T-helper 9 cell (primary cell): ENCODE measurements around the gene SPECC1.
"Not testable (repeated sequence)": the region's sequence is repeated elsewhere in the genome, so short reads cannot be mapped to it uniquely, and the experiment has no call there.

ENCODE experiments used
- DNase-seq: peaks from one replicate; pipeline ENCODE4 v3.0.0-alpha.2; 2020

Gene SPECC1

GRCh38 chr17:20184977-20185619 lies 175.9 kb downstream of the SPECC1 start:
- no peak for DNase-seq

- DNase-seq = no peak
Measured at GRCh38 chr17:20187049-20187448, 177.9 kb downstream of the SPECC1 start.

- DNase-seq = no peak
Measured at GRCh38 chr17:20189302-20189701, 180.1 kb downstream of the SPECC1 start.

- DNase-seq = no peak
Measured at GRCh38 chr17:20189979-20190378, 180.8 kb downstream of the SPECC1 start.

- no peak for DNase-seq
Measured at GRCh38 chr17:20190605-20191004, 181.4 kb downstream of the SPECC1 start.

- DNase-seq = no peak
Measured at GRCh38 chr17:20191056-20191455, 181.9 kb downstream of the SPECC1 start.

GRCh38 chr17:20196286-20196685 lies 187.1 kb downstream of the SPECC1 start:
- DNase-seq = not testable (repeated sequence)

GRCh38 chr17:20197272-20197926 lies 188.2 kb downstream of the SPECC1 start:
- no peak for DNase-seq

- no peak for DNase-seq
Measured at GRCh38 chr17:20200016-20200795, 191.0 kb downstream of the SPECC1 start.

GRCh38 chr17:20200865-20201458 lies 191.8 kb downstream of the SPECC1 start:
- DNase-seq = no peak

- DNase-seq = no peak
Measured at GRCh38 chr17:20202141-20202621, 193.0 kb downstream of the SPECC1 start.

- DNase-seq = no peak
Measured at GRCh38 chr17:20203018-20203417, 193.9 kb downstream of the SPECC1 start.

GRCh38 chr17:20203761-20204263 lies 194.7 kb downstream of the SPECC1 start:
- DNase-seq = no peak

- no peak for DNase-seq
Measured at GRCh38 chr17:20205609-20206008, 196.4 kb downstream of the SPECC1 start.

- DNase-seq = no peak
Measured at GRCh38 chr17:20206068-20206467, 196.9 kb downstream of the SPECC1 start.

- DNase-seq = no peak
Measured at GRCh38 chr17:20206591-20206990, 197.4 kb downstream of the SPECC1 start.

- DNase-seq = no peak
Measured at GRCh38 chr17:20207262-20207985, 198.3 kb downstream of the SPECC1 start.

GRCh38 chr17:20208717-20209116 lies 199.6 kb downstream of the SPECC1 start:
- no peak for DNase-seq

- DNase-seq = no peak
Measured at GRCh38 chr17:20210180-20210579, 201.0 kb downstream of the SPECC1 start.

GRCh38 chr17:20210614-20211013 lies 201.5 kb downstream of the SPECC1 start:
- no peak for DNase-seq

GRCh38 chr17:20211246-20211645 lies 202.1 kb downstream of the SPECC1 start:
- no peak for DNase-seq

GRCh38 chr17:20213449-20213848 lies 204.3 kb downstream of the SPECC1 start:
- DNase-seq = no peak
